Measurements from ENCODE around the gene UQCRC1.

The UQCRC1 gene

GRCh38 chr3:48555231-48555948 is 54.1 kb downstream of the UQCRC1 start:
- TF ChIP-seq REST (IDR thresholded peaks at IDR 0.05; ENCODE audit: insufficient read depth in 1 of 2, low read depth in 2 of 2, low read length in 2 of 2) (no peak), FOXP2 (optimal IDR thresholded peaks at IDR 0.05; ENCODE audit: borderline replicate concordance, extremely low read depth, extremely low read length, insufficient read depth) (no peak), TAF1 (IDR thresholded peaks at IDR 0.05; ENCODE audit: borderline replicate concordance, insufficient read depth, low read length) (no peak), POLR2AphosphoS5 (IDR thresholded peaks at IDR 0.05; ENCODE audit: low read depth, low read length) (no peak), SIN3A (IDR thresholded peaks at IDR 0.05; ENCODE audit: borderline replicate concordance, insufficient read depth, low read length) (no peak)

GRCh38 chr3:48553886-48554845 is 55.3 kb downstream of the UQCRC1 start:
- no peak for TF ChIP-seq TAF1 (IDR thresholded peaks at IDR 0.05; ENCODE audit: borderline replicate concordance, insufficient read depth, low read length)
- no peak for TF ChIP-seq FOXP2 (optimal IDR thresholded peaks at IDR 0.05; ENCODE audit: borderline replicate concordance, extremely low read depth, extremely low read length, insufficient read depth)
- no peak for TF ChIP-seq REST (IDR thresholded peaks at IDR 0.05; ENCODE audit: insufficient read depth in 1 of 2, low read depth in 2 of 2, low read length in 2 of 2)
- no peak for TF ChIP-seq POLR2AphosphoS5 (IDR thresholded peaks at IDR 0.05; ENCODE audit: low read depth, low read length)
- no peak for TF ChIP-seq SIN3A (IDR thresholded peaks at IDR 0.05; ENCODE audit: borderline replicate concordance, insufficient read depth, low read length)

- TF ChIP-seq REST (IDR thresholded peaks at IDR 0.05; ENCODE audit: insufficient read depth in 1 of 2, low read depth in 2 of 2, low read length in 2 of 2) = no peak
- no peak for TF ChIP-seq SIN3A (IDR thresholded peaks at IDR 0.05; ENCODE audit: borderline replicate concordance, insufficient read depth, low read length)
- TF ChIP-seq POLR2AphosphoS5 (IDR thresholded peaks at IDR 0.05; ENCODE audit: low read depth, low read length) = no peak
- no peak for TF ChIP-seq TAF1 (IDR thresholded peaks at IDR 0.05; ENCODE audit: borderline replicate concordance, insufficient read depth, low read length)
- TF ChIP-seq FOXP2 (optimal IDR thresholded peaks at IDR 0.05; ENCODE audit: borderline replicate concordance, extremely low read depth, extremely low read length, insufficient read depth) = no peak
Measured at GRCh38 chr3:48553361-48553760, 56.1 kb downstream of the UQCRC1 start.

DNA sequence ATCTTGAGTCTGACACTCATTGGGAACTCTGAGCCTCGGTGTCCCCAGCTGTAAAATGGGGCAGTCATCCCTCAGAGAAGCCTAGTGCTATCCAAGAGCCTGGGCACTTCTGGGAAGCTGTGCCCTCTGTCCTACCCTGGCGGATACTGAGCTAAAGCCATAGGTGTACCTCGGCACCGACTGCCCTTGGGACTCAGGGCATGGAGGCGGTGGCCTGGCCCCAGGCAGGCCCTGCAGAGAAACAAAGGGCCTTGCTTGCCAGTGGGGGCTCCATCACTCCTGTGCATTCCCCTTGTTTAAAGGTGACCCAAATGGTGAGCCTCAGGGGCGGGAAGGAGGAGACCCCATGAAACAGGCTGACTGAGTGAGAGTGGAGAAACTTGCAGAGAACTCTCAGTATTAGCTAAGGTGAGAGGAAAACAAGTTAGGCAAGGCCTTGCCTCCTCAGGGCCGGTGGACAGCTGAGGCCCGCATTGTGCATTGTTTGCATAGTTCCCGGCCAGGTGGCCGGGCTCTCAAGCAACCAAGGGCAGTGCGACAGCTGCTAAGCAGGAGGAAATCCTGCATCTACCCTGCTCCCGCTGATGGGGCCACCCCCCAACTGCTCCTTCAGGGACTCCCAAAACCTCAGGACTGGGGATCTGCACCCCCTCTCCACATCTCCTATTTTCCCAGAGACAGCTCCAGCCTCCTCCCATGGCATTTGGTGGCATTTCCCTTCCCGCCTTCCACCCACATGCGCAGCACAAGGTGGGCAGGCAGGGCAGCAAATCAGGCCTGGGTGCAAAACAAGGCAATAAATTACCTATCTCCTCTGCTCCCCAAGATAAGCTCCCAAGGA is 57.1 kb downstream of the UQCRC1 start:
- TF ChIP-seq FOXP2 (optimal IDR thresholded peaks at IDR 0.05; ENCODE audit: borderline replicate concordance, extremely low read depth, extremely low read length, insufficient read depth) (no peak), POLR2AphosphoS5 (IDR thresholded peaks at IDR 0.05; ENCODE audit: low read depth, low read length) (no peak), REST (IDR thresholded peaks at IDR 0.05; ENCODE audit: insufficient read depth in 1 of 2, low read depth in 2 of 2, low read length in 2 of 2) (no peak), SIN3A (IDR thresholded peaks at IDR 0.05; ENCODE audit: borderline replicate concordance, insufficient read depth, low read length) (no peak), TAF1 (IDR thresholded peaks at IDR 0.05; ENCODE audit: borderline replicate concordance, insufficient read depth, low read length) (no peak)
